ENCODE data around the gene CNNM4. TPM values are rescaled to one million over a fixed set of nuclear protein-coding genes. Genes with fewer than 3 reads are reported as not detected.
A peak's percentile ranks its signal among the peaks of the same experiment; 100 is the strongest.

The CNNM4 gene
- total and polyA plus RNA-seq, 3 experiments from 2014 or later = 4.1 to 7.2 (median 6.9) TPM

DNA sequence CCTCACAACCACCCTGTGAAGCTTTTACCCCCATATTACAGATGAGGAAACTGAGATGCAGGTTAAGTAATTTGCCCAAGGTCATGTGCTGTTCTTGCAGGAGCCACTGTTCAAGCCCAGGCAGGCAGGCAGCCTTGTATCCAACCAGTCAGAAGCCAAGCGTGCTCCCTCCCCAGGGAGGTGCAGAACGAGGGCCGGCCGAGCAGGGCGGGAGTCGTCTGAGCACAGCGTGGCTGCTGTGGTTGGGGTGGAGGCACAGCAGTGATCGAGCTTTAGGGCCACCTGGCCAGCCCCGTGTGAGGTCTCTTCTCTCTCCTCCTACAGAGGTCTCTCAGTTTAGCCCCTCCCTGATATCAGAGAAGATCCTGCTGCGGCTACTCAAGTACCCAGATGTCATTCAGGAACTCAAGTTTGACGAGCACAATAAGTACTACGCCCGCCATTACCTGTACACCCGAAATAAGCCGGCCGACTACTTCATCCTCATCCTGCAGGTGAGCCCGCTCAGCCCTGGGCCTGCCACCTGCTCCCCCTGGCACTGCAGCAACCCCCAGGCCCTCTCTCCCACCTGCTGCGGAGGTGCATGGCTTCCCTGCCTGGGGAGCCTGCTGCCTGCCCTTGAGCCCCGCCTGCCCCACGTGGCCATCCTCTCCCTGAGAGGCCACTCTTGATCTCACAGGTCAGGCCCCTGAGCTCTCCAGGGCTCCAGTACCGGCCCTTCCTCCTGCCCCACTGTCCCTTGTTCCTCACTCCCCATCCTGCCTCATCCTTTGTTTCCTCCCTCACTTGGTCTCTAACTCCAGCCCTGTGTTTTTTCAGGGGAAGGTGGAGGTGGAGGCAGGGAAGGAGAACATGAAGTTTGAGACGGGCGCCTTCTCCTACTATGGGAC is 38.3 kb downstream of the CNNM4 start:
- peaks cover 4 to 28% (median 7%) of the 10 kb centered on the region in 3 donors for H3K36me3 Mint-ChIP-seq
- DNase-seq = no peak
- H3K4me3 Mint-ChIP-seq = no peak overlapping the region
- ChIA-PET CTCF (interaction anchor here (1.0 to 3.5 kb wide), 4 partner anchors 16 to 204 kb away, joined by 4 to 21 read pairs (median 8); partner anchors contain the start of gene CNNM4), POLR2A (interaction anchor here (0.6 kb wide), 1 partner anchor 39 kb away, joined by 3 read pairs; no protein-coding TSS in a partner anchor)
- Histone ChIP-seq H3K36me3 (ENCODE audit: insufficient read depth, low read length) (no peaks in the 10 kb centered on the region), H3K27ac (ENCODE audit: low read depth, low read length) (no peak overlapping the region), H3K9me3 (ENCODE audit: low read length) (no peaks in the 10 kb centered on the region), H3K4me1 (ENCODE audit: insufficient read depth, low read length) (peaks cover 24% of the 10 kb centered on the region), H3K4me3 (ENCODE audit: low read length) (no peak overlapping the region), H3K27me3 (ENCODE audit: insufficient read depth, low read length, poor library complexity, severe bottlenecking) (no peaks in the 10 kb centered on the region)
- H3K9me3 Mint-ChIP-seq = no peaks in the 10 kb centered on the region
- H3K27ac Mint-ChIP-seq = peak overlapping the region in 2 of 8 donors; percentile 19 to 42
- no peaks in the 10 kb centered on the region for H3K27me3 Mint-ChIP-seq
- peaks cover 0 to 3% (median 2%) of the 10 kb centered on the region in 3 donors for H3K4me1 Mint-ChIP-seq

DNA sequence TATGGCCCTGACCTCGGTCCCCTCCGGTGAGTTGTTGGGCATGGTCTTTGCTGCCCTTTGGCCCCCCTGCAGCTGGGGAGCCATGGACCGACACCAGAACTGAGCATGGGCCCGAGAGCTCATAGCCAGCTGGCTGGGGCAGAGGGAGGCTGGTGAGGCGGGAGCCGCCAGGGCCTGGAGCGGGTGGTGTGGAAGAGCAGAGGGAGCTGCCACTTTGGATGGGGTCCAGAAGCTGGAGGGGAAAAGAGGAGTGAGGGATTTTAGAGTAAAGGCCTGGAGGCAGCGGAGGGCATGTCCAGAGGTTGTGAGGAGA is 38.9 kb downstream of the CNNM4 start:
- ChIA-PET CTCF (interaction anchor here (0.8 to 3.5 kb wide), 8 partner anchors 8 to 261 kb away, joined by 3 to 21 read pairs (median 6); partner anchors contain the start of genes ANKRD39 and CNNM4), POLR2A (interaction anchor here (0.6 kb wide), 1 partner anchor 51 kb away, joined by 3 read pairs; no protein-coding TSS in a partner anchor)
- Mint-ChIP-seq H3K4me1 (peaks cover 0 to 3% (median 2%) of the 10 kb centered on the region in 3 donors), H3K4me3 (no peak overlapping the region), H3K9me3 (no peaks in the 10 kb centered on the region), H3K36me3 (peaks cover 4 to 28% (median 7%) of the 10 kb centered on the region in 3 donors), H3K27me3 (no peaks in the 10 kb centered on the region), H3K27ac (peak overlapping the region in 1 of 8 donors; percentile 19)
- no peaks in the 10 kb centered on the region for H3K27me3 ChIP-seq (ENCODE audit: insufficient read depth, low read length, poor library complexity, severe bottlenecking)
- no peak for DNase-seq
- H3K27ac ChIP-seq (ENCODE audit: low read depth, low read length) = no peak overlapping the region
- no peaks in the 10 kb centered on the region for H3K9me3 ChIP-seq (ENCODE audit: low read length)
- no peak overlapping the region for H3K4me3 ChIP-seq (ENCODE audit: low read length)
- H3K4me1 ChIP-seq (ENCODE audit: insufficient read depth, low read length) = peaks cover 24% of the 10 kb centered on the region
- no peaks in the 10 kb centered on the region for H3K36me3 ChIP-seq (ENCODE audit: insufficient read depth, low read length)

- H3K27me3 ChIP-seq (ENCODE audit: insufficient read depth, low read length, poor library complexity, severe bottlenecking) = no peaks in the 10 kb centered on the region
- no peaks in the 10 kb centered on the region for H3K36me3 ChIP-seq (ENCODE audit: insufficient read depth, low read length)
- H3K4me1 Mint-ChIP-seq = peaks cover 0 to 8% (median 5%) of the 10 kb centered on the region in 3 donors
- H3K27ac ChIP-seq (ENCODE audit: low read depth, low read length) = no peak overlapping the region
- no peaks in the 10 kb centered on the region for H3K9me3 Mint-ChIP-seq
- peak overlapping the region in 1 of 8 donors; percentile 43 for H3K27ac Mint-ChIP-seq
- peaks cover 24% of the 10 kb centered on the region for H3K4me1 ChIP-seq (ENCODE audit: insufficient read depth, low read length)
- H3K36me3 Mint-ChIP-seq = peaks cover 4 to 28% (median 7%) of the 10 kb centered on the region in 3 donors
- no peaks in the 10 kb centered on the region for H3K9me3 ChIP-seq (ENCODE audit: low read length)
- no peaks in the 10 kb centered on the region for H3K27me3 Mint-ChIP-seq
- no peak overlapping the region for H3K4me3 Mint-ChIP-seq
- ChIA-PET POLR2A (interaction anchor here (0.6 to 1.1 kb wide), 3 partner anchors 16 to 163 kb away, joined by 3 to 4 read pairs (median 4); partner anchors contain the start of gene CNNM3), CTCF (interaction anchor here (0.7 to 3.5 kb wide), 21 partner anchors 9 to 262 kb away, joined by 3 to 21 read pairs (median 4); partner anchors contain the start of genes ANKRD39 and CNNM4)
- peak in 1 of 5 donors; percentile 11 for DNase-seq
- no peak overlapping the region for H3K4me3 ChIP-seq (ENCODE audit: low read length)
These were observed 39.6 kb downstream of the CNNM4 start for GRCh38 chr2:96800061-96801004.

GRCh38 chr2:96801005-96801785 is 40.5 kb downstream of the CNNM4 start:
- no peaks in the 10 kb centered on the region for H3K9me3 Mint-ChIP-seq
- no peak overlapping the region for H3K4me3 Mint-ChIP-seq
- ChIA-PET CTCF (interaction anchor here (0.7 to 3.5 kb wide), 20 partner anchors 8 to 262 kb away, joined by 3 to 21 read pairs (median 4); partner anchors contain the start of genes ANKRD39 and CNNM4), POLR2A (interaction anchor here (1.1 kb wide), 2 partner anchors 15 to 164 kb away, joined by 4 read pairs; partner anchors contain the start of gene CNNM3)
- peaks cover 4 to 28% (median 7%) of the 10 kb centered on the region in 3 donors for H3K36me3 Mint-ChIP-seq
- DNase-seq = peak; percentile 54 to 79 (median 59)
- H3K4me1 Mint-ChIP-seq = peaks cover 3 to 10% (median 7%) of the 10 kb centered on the region in 3 donors
- no peaks in the 10 kb centered on the region for H3K27me3 ChIP-seq (ENCODE audit: insufficient read depth, low read length, poor library complexity, severe bottlenecking)
- no peaks in the 10 kb centered on the region for H3K9me3 ChIP-seq (ENCODE audit: low read length)
- no peaks in the 10 kb centered on the region for H3K27me3 Mint-ChIP-seq
- peaks cover 27% of the 10 kb centered on the region for H3K4me1 ChIP-seq (ENCODE audit: insufficient read depth, low read length)
- H3K27ac Mint-ChIP-seq = no peak overlapping the region
- H3K4me3 ChIP-seq (ENCODE audit: low read length) = no peak overlapping the region
- H3K27ac ChIP-seq (ENCODE audit: low read depth, low read length) = no peak overlapping the region
- H3K36me3 ChIP-seq (ENCODE audit: insufficient read depth, low read length) = no peaks in the 10 kb centered on the region

DNA sequence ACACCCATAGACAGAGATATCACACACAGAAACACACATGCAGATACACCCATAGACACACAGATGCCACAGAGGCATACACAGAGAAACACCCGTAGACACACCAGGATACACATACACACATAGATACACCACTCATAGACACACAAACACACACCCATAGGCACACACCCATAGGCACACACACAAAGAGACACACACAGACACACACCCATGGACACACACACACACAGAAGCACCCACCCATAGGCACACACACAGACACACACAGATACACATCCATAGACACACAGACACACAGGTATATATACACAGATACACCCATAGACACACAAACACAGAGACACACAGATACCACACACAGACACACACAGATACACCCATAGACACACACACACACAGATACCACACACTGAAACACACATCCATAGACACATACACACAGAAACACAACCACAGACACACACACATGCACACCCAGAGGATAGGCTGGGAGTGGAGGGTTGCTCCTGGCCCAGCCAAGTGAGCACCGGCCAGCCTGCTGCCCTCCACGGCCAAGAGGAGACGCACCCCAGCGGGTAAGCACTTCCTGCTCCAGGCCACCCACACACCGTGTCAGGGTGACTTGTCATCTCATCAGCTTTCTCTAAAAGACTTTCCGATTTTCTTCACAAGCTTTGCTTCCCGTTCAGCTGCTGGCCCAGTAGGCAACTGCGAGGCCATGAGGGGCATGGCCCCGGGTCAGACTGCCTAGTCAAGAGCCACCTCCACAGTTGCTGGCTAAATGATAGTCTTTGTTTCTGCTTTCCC is 41.3 kb downstream of the CNNM4 start:
- no peak for DNase-seq

GRCh38 chr2:96802721-96803120 is 42.0 kb downstream of the CNNM4 start:
- Histone ChIP-seq H3K4me3 (ENCODE audit: low read length) (no peak overlapping the region), H3K27ac (ENCODE audit: low read depth, low read length) (no peak overlapping the region), H3K9me3 (ENCODE audit: low read length) (no peaks in the 10 kb centered on the region), H3K4me1 (ENCODE audit: insufficient read depth, low read length) (peaks cover 42% of the 10 kb centered on the region), H3K27me3 (ENCODE audit: insufficient read depth, low read length, poor library complexity, severe bottlenecking) (no peaks in the 10 kb centered on the region), H3K36me3 (ENCODE audit: insufficient read depth, low read length) (no peaks in the 10 kb centered on the region)
- H3K4me3 Mint-ChIP-seq = no peak overlapping the region
- peak overlapping the region in 1 of 8 donors; percentile 82 for H3K27ac Mint-ChIP-seq
- no peaks in the 10 kb centered on the region for H3K9me3 Mint-ChIP-seq
- peaks cover 4 to 20% (median 10%) of the 10 kb centered on the region in 3 donors for H3K36me3 Mint-ChIP-seq
- H3K27me3 Mint-ChIP-seq = no peaks in the 10 kb centered on the region
- CTCF ChIA-PET = interaction anchor here (0.7 to 2.8 kb wide), 5 partner anchors 11 to 199 kb away, joined by 3 to 11 read pairs (median 4); partner anchors contain the start of gene ANKRD39
- H3K4me1 Mint-ChIP-seq = peaks cover 18 to 26% (median 19%) of the 10 kb centered on the region in 3 donors
- no peak for DNase-seq
- POLR2A ChIA-PET = no interaction called here

More for the DNA sequence above, 41.3 kb downstream of the CNNM4 start:
- Histone ChIP-seq H3K36me3 (ENCODE audit: insufficient read depth, low read length) (no peaks in the 10 kb centered on the region), H3K4me1 (ENCODE audit: insufficient read depth, low read length) (peaks cover 35% of the 10 kb centered on the region), H3K27me3 (ENCODE audit: insufficient read depth, low read length, poor library complexity, severe bottlenecking) (no peaks in the 10 kb centered on the region), H3K27ac (ENCODE audit: low read depth, low read length) (no peak overlapping the region), H3K9me3 (ENCODE audit: low read length) (no peaks in the 10 kb centered on the region), H3K4me3 (ENCODE audit: low read length) (no peak overlapping the region)
- ChIA-PET CTCF (interaction anchor here (1.0 to 3.5 kb wide), 8 partner anchors 11 to 263 kb away, joined by 4 to 21 read pairs (median 4); partner anchors contain the start of genes ANKRD39 and CNNM4), POLR2A (interaction anchor here (1.1 kb wide), 1 partner anchor 14 kb away, joined by 4 read pairs; the partner anchor contains the start of gene CNNM3)
- Mint-ChIP-seq H3K27me3 (no peaks in the 10 kb centered on the region), H3K4me1 (peaks cover 11 to 18% (median 15%) of the 10 kb centered on the region in 3 donors), H3K27ac (no peak overlapping the region), H3K36me3 (peaks cover 4 to 23% (median 10%) of the 10 kb centered on the region in 3 donors), H3K4me3 (no peak overlapping the region), H3K9me3 (no peaks in the 10 kb centered on the region)
